Mesenchymal stem cell (in vitro differentiated cells and primary cell): ENCODE results near the gene FIP1L1.

ENCODE experiments used
- DNase-seq: peaks from one replicate; pipeline ENCODE4 v3.0.0-alpha.2; 2013
- H2AFZ ChIP-seq: one replicate; pipeline ENCODE4 v1.6.1; 2013; ENCODE audit warnings: low read depth, mild to moderate bottlenecking, control low read depth, inconsistent platforms, low read length, moderate library complexity
- H2AK5ac ChIP-seq: 2 replicates; pipeline ENCODE4 v1.6.1; 2013; ENCODE audit warnings: low read length, moderate library complexity, mild to moderate bottlenecking, inconsistent platforms; ENCODE audit not compliant: severe bottlenecking
- H2BK120ac ChIP-seq: one replicate; pipeline ENCODE4 v1.6.1; 2013; ENCODE audit warnings: low read depth, mild to moderate bottlenecking, inconsistent platforms, low read length, moderate library complexity
- H2BK12ac ChIP-seq, 2 experiments: one replicate each; pipeline ENCODE4 v1.6.1; 2013; ENCODE audit warnings: inconsistent platforms in 2 of 2, low read length in 2 of 2, mild to moderate bottlenecking in 2 of 2, moderate library complexity in 2 of 2, control low read depth in 1 of 2
- H2BK15ac ChIP-seq: one replicate; pipeline ENCODE4 v1.6.1; 2013; ENCODE audit warnings: mild to moderate bottlenecking, low read depth, inconsistent platforms; ENCODE audit not compliant: poor library complexity, severe bottlenecking
- H2BK5ac ChIP-seq: 2 replicates; pipeline ENCODE4 v1.6.1; 2013; ENCODE audit warnings: low read depth, mild to moderate bottlenecking, low read length, control low read depth, inconsistent platforms; ENCODE audit not compliant: poor library complexity, severe bottlenecking
- H3K14ac ChIP-seq, 2 experiments: one replicate each; pipeline ENCODE4 v1.6.1; 2013; ENCODE audit warnings: inconsistent platforms in 2 of 2, low read length in 2 of 2, control low read depth in 1 of 2, mild to moderate bottlenecking in 1 of 2, moderate library complexity in 1 of 2
- H3K18ac ChIP-seq, 2 experiments: one replicate each; pipeline ENCODE4 v1.6.1; 2013; ENCODE audit warnings: inconsistent platforms in 2 of 2, low read length in 2 of 2, control low read depth in 1 of 2, low read depth in 1 of 2, mild to moderate bottlenecking in 1 of 2
- H3K23ac ChIP-seq, 2 experiments: one replicate each; pipeline ENCODE4 v1.6.1; 2013; ENCODE audit warnings: inconsistent platforms in 2 of 2, low read length in 2 of 2, mild to moderate bottlenecking in 2 of 2, moderate library complexity in 2 of 2, control low read depth in 1 of 2
- H3K27ac ChIP-seq: 2 replicates; pipeline ENCODE4 v1.5.1; 2013; ENCODE audit warnings: mild to moderate bottlenecking, moderate library complexity, low read length, control low read depth, inconsistent platforms; ENCODE audit not compliant: poor library complexity, severe bottlenecking
- H3K27me3 ChIP-seq, 2 experiments: 2 replicates each; pipeline versions ENCODE4 v1.6.1 to v1.7.0; 2013; ENCODE audit warnings: low read length in 2 of 2, mild to moderate bottlenecking in 2 of 2, moderate library complexity in 2 of 2, control low read depth in 1 of 2, inconsistent platforms in 1 of 2; ENCODE audit not compliant: control insufficient read depth in 1 of 2, insufficient read depth in 1 of 2
- H3K36me3 ChIP-seq, 2 experiments: 2 replicates each; pipeline versions ENCODE4 v1.6.1 to v1.7.0; 2013; ENCODE audit warnings: low read length in 2 of 2, control low read depth in 1 of 2, inconsistent platforms in 1 of 2, low read depth in 1 of 2, mild to moderate bottlenecking in 1 of 2; ENCODE audit not compliant: insufficient read depth in 2 of 2, control insufficient read depth in 1 of 2
- H3K4ac ChIP-seq, 2 experiments: one replicate each; pipeline ENCODE4 v1.6.1; 2013; ENCODE audit warnings: inconsistent platforms in 2 of 2, low read length in 2 of 2, mild to moderate bottlenecking in 2 of 2, moderate library complexity in 2 of 2, control low read depth in 1 of 2, low read depth in 1 of 2
- H3K4me1 ChIP-seq: 2 replicates; pipeline ENCODE4 v1.6.1; 2013; ENCODE audit warnings: low read depth, low read length, control low read depth; ENCODE audit not compliant: control insufficient read depth, insufficient read depth
- H3K4me2 ChIP-seq: 2 replicates; pipeline ENCODE4 v1.6.1; 2013; ENCODE audit warnings: low read length, mild to moderate bottlenecking, inconsistent platforms; ENCODE audit not compliant: poor library complexity, severe bottlenecking
- H3K4me3 ChIP-seq, 2 experiments: 2 replicates each; pipeline versions ENCODE4 v1.5.1 to v1.7.0; 2013; ENCODE audit warnings: low read length in 2 of 2, mild to moderate bottlenecking in 2 of 2, control low read depth in 1 of 2, low read depth in 1 of 2; ENCODE audit not compliant: insufficient read depth in 1 of 2
- H3K79me1 ChIP-seq: replicated peaks from 2 replicates; pipeline ENCODE4 v1.6.1; 2013; ENCODE audit warnings: mild to moderate bottlenecking, control low read depth, low read length, inconsistent platforms; ENCODE audit not compliant: poor library complexity, severe bottlenecking
- H3K9ac ChIP-seq: 2 replicates; pipeline ENCODE4 v1.7.0; 2013; ENCODE audit warnings: mild to moderate bottlenecking, low read length, moderate library complexity
- H3K9me3 ChIP-seq: 2 replicates; pipeline ENCODE4 v1.7.0; 2013; ENCODE audit warnings: mild to moderate bottlenecking, low read length; ENCODE audit not compliant: control insufficient read depth
- H4K8ac ChIP-seq: one replicate; pipeline ENCODE4 v1.6.1; 2013; ENCODE audit warnings: inconsistent platforms, mild to moderate bottlenecking, low read length, moderate library complexity
- H4K91ac ChIP-seq: one replicate; pipeline ENCODE4 v1.6.1; 2013; ENCODE audit warnings: mild to moderate bottlenecking, low read length, inconsistent platforms
- WGBS: methylation state at CpG from one replicate; pipeline ENCODE4 v1.1.7; 2013; ENCODE audit warnings: mixed read lengths; 5-methylcytosine and 5-hydroxymethylcytosine counted together

Gene FIP1L1

DNA sequence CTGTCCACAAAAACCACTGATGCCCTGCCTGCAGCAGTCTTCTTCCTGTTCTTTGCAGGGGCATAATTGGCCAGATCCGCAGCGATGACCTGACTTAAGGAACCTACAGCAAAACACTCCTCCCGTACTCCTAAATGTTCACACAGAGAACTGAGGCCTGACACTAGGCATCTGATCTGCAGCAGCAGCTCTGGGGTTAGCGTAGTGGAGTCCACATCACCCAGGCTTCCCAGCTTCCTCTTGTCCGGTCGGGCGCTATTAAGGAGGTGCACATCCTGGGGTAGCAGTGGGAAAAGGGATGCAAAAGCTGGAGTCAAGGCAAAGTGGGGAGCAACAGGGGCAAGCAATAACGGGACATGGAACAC, 12.3 kb upstream of the FIP1L1 start:
- Histone ChIP-seq H3K4me1 (no peaks in the 10 kb centered on the region), H3K18ac (peak overlapping the region in 1 of 2 experiments; percentile 26), H3K4ac (no peak overlapping the region), H4K91ac (no peak overlapping the region), H3K9ac (peak overlapping the region; percentile 87), H2BK120ac (no peak overlapping the region), H3K79me1 (peaks cover 13% of the 10 kb centered on the region), H3K27ac (no peak overlapping the region), H2AK5ac (no peak overlapping the region), H2AFZ (peak overlapping the region; percentile 90), H4K8ac (no peak overlapping the region), H3K23ac (no peak overlapping the region), H3K27me3 (peaks cover 0 to 14% of the 10 kb centered on the region in 2 experiments), H3K14ac (peak overlapping the region in 1 of 2 experiments; percentile 30), H3K4me3 (peak overlapping the region; percentile 82 to 92), H2BK12ac (no peak overlapping the region), H3K4me2 (peak overlapping the region; percentile 64), H3K9me3 (no peaks in the 10 kb centered on the region), H2BK5ac (no peak overlapping the region), H2BK15ac (no peak overlapping the region), H3K36me3 (no peaks in the 10 kb centered on the region)
- peak; percentile 41 for DNase-seq
- 3% methylated on average over 7 of the region's 8 CpGs for WGBS

DNA sequence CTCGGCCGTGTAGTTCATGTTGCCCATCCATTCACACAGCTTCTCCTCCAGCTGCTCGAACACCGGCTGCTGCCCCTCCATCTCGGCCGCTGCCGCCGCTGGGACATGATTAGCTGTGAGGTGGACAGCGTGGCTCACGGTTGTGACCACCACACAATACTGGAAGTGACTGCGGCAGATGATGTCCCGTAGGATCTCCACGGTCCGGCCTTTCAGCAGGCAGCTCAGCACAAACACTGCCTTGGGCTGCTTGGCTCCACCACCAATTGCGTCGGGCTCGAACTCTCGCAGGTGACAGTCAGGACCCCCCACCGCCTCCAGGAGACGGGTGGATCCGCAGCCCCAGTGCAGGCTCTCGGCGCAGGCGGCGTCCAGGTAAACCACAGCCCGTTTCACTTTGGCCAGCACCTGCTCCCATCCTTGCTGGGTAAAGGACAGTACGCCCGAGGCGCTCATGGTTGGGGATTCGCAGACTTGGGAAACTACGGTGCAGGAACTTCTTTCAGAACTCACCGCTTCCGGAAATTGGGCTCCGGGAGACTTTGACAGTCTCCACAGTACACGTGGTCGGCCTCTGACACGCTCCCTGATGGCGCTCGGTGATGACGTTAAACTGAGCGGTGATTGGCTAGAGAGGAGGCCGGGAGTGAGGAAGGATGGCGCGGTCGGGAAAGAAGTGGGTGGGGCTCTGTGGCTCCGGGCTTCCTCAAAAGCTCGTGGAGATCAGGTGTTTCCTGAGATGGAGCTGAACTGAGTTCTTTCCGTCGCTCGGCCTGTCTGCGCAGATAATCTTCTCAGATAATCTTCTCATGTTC, 11.7 kb upstream of the FIP1L1 start, which contains the start of gene SCFD2:
SCFD2 (minus strand) TSS at position 576 of the 815 bp plus-strand sequence.
- H3K4me2 ChIP-seq, result peak within 1 kb of the TSS; percentile 72
- H2BK5ac ChIP-seq, result no peak within 1 kb of the TSS
- no peak within 1 kb of the TSS for H2BK12ac ChIP-seq
- no peak within 1 kb of the TSS for H2BK120ac ChIP-seq
- H3K14ac ChIP-seq, result peak within 1 kb of the TSS in 1 of 2 experiments; percentile 30
- peak within 1 kb of the TSS; percentile 87 for H3K9ac ChIP-seq
- H3K9me3 ChIP-seq, result no peaks in the 10 kb centered on the region
- H4K8ac ChIP-seq, result no peak within 1 kb of the TSS
- H3K79me1 ChIP-seq, result peaks cover 9% of the 10 kb centered on the region
- peak within 1 kb of the TSS; percentile 82 to 92 for H3K4me3 ChIP-seq
- peak within 1 kb of the TSS; percentile 24 for H4K91ac ChIP-seq
- H3K4me1 ChIP-seq, result no peaks in the 10 kb centered on the region
- peak within 1 kb of the TSS in 1 of 2 experiments; percentile 26 for H3K18ac ChIP-seq
- no peak within 1 kb of the TSS for H3K27ac ChIP-seq
- H3K27me3 ChIP-seq, result peaks cover 0 to 16% of the 10 kb centered on the region in 2 experiments
- H3K23ac ChIP-seq, result peak within 1 kb of the TSS in 1 of 2 experiments; percentile 11
- peak within 1 kb of the TSS; percentile 8 for H2BK15ac ChIP-seq
- peak within 1 kb of the TSS; percentile 90 for H2AFZ ChIP-seq
- WGBS, result under 1% methylated on average over 50 of the region's 51 CpGs
- no peaks in the 10 kb centered on the region for H3K36me3 ChIP-seq
- peak; percentile 97 for DNase-seq
- H2AK5ac ChIP-seq, result no peak within 1 kb of the TSS
- H3K4ac ChIP-seq, result no peak within 1 kb of the TSS

DNA sequence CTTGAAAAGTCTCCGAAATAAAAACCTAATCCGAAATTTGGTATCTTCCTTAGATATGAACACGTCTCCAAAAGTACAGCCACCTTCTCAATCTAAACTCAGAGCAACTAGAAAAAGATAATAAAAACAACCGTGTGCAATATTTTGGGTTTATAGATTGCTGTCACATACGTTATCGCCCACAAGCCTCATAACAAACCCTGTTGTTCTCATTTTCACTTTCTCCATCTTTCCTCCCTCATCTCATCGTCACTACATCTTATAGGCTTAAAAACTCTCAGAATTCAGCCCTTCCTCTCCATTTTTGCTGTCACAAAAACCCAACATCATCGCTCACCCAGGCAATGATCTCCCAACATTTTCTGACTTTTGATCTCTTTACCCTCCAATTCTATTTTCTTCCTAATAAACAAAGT, 11.1 kb upstream of the FIP1L1 start:
- no peak overlapping the region for H3K18ac ChIP-seq
- no peaks in the 10 kb centered on the region for H3K9me3 ChIP-seq
- H2AK5ac ChIP-seq, result no peak overlapping the region
- no peak for DNase-seq
- no peaks in the 10 kb centered on the region for H3K36me3 ChIP-seq
- no peak overlapping the region for H3K23ac ChIP-seq
- no peak overlapping the region for H2BK15ac ChIP-seq
- H3K9ac ChIP-seq, result peak overlapping the region; percentile 87
- no peak overlapping the region for H3K14ac ChIP-seq
- no peak overlapping the region for H3K27ac ChIP-seq
- H2AFZ ChIP-seq, result no peak overlapping the region
- WGBS, result 27% methylated on average over 8 of the region's 8 CpGs
- no peak overlapping the region for H2BK12ac ChIP-seq
- H4K8ac ChIP-seq, result no peak overlapping the region
- H2BK5ac ChIP-seq, result no peak overlapping the region
- H3K4me2 ChIP-seq, result peak overlapping the region; percentile 72
- H3K27me3 ChIP-seq, result peaks cover 0 to 16% of the 10 kb centered on the region in 2 experiments
- no peak overlapping the region for H4K91ac ChIP-seq
- no peak overlapping the region for H2BK120ac ChIP-seq
- no peak overlapping the region for H3K4ac ChIP-seq
- no peaks in the 10 kb centered on the region for H3K4me1 ChIP-seq
- H3K4me3 ChIP-seq, result peak overlapping the region in 1 of 2 experiments; percentile 92
- peaks cover 8% of the 10 kb centered on the region for H3K79me1 ChIP-seq

DNA sequence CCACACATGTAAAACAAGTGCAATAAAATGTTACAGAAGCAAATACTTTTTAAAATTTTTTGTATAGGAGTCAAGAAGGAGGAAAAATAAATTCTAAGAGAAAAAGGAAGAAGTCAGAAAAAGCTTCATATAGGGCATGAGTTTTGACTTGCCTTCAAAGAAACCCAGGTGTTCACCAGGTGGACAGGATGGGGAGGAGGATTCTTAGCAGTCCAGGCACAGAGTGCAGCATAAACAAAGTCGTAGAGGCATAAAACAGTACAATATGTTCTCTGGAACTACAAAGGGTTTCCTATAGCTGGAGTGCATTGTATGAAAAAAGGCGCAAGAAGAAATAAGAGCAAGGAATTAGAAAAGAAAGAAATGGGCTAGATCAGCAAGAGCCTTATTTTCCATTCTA, 9.7 kb upstream of the FIP1L1 start:
- DNase-seq, result no peak
- Histone ChIP-seq H2BK15ac (no peak overlapping the region), H3K27ac (no peak overlapping the region), H4K91ac (no peak overlapping the region), H3K14ac (no peak overlapping the region), H3K4me1 (no peaks in the 10 kb centered on the region), H2AK5ac (no peak overlapping the region), H2BK120ac (no peak overlapping the region), H3K4me3 (no peak overlapping the region), H2BK5ac (no peak overlapping the region), H3K9ac (no peak overlapping the region), H2BK12ac (no peak overlapping the region), H3K4me2 (no peak overlapping the region), H3K18ac (no peak overlapping the region), H3K4ac (no peak overlapping the region), H2AFZ (no peak overlapping the region), H3K23ac (no peak overlapping the region), H3K9me3 (no peaks in the 10 kb centered on the region), H3K79me1 (peaks cover 6% of the 10 kb centered on the region), H3K27me3 (peaks cover 0 to 16% of the 10 kb centered on the region in 2 experiments), H3K36me3 (no peaks in the 10 kb centered on the region), H4K8ac (no peak overlapping the region)
- WGBS, result 95% methylated on average over 2 of the region's 2 CpGs
